ENCODE data around the gene DTX3. TPM values are rescaled to one million over a fixed set of nuclear protein-coding genes. Genes with fewer than 3 reads are reported as not detected.

The DTX3 gene
- total and polyA plus RNA-seq, 10 donors = 13.7 to 30.7 (median 21.6) TPM

DNA sequence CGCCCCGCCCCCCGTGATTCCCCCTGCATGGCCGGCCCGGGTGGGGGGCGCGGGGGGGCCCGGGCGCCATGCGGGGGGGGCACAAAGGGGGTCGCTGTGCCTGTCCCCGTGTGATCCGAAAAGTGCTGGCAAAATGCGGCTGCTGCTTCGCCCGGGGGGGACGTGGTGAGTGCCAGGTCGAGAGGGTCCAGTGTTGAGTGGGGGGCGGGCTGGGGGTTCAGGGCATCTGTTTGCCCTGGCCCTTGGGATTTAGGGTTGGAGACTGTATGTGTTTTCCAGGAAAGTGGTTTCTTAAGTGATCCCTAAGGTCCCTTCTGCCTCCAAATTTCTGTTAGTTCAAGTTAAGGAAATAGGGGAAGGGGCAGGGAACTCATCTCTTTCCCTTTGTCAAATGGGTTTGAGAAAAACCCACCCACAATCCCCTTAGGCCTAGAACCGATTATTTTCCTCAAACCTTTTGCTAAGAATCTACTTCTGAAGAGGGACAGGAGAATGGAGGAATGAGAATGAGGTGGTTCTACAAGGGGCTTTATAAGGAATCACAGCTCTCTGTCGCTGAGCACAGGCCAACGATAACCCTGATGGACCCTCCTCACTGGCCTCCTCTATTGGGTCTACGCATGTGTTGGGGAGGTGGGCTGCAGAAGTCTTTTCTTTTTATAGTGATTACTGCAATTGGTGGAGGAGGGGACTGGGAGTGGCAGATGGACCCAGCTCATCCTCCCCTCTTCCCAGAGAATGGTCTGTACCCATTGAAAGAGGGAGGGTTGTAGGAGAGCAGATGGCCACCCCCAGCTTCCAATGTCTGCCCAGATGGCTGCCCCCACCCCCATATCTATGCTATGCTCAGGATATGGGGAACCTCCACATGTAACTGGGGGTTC, 7.4 kb downstream of the DTX3 start:
- 17 to 36% (median 21%) methylated on average over 10 to 23 of the region's 23 CpGs for WGBS, 5 donors
- Histone ChIP-seq H3K36me3 (peaks cover 0 to 26% (median 0%) of the 10 kb centered on the region in 6 donors), H3K9me3 (no peaks in the 10 kb centered on the region), H3K4me3 (peak overlapping the region; percentile 33 to 80 (median 48)), H3K27ac (peak overlapping the region; percentile 29 to 83 (median 69)), H3K4me1 (peaks cover 13 to 57% (median 45%) of the 10 kb centered on the region in 6 donors), H3K27me3 (replicated peaks in 1 of 7) (peaks cover 0 to 83% (median 35%) of the 10 kb centered on the region in 7 donors)
- TF ChIP-seq POLR2AphosphoS5 (IDR thresholded peaks at IDR 0.05) (no peak), POLR2A (IDR thresholded peaks at IDR 0.05) (no peak)
- TF ChIP-seq, protein P1, sequence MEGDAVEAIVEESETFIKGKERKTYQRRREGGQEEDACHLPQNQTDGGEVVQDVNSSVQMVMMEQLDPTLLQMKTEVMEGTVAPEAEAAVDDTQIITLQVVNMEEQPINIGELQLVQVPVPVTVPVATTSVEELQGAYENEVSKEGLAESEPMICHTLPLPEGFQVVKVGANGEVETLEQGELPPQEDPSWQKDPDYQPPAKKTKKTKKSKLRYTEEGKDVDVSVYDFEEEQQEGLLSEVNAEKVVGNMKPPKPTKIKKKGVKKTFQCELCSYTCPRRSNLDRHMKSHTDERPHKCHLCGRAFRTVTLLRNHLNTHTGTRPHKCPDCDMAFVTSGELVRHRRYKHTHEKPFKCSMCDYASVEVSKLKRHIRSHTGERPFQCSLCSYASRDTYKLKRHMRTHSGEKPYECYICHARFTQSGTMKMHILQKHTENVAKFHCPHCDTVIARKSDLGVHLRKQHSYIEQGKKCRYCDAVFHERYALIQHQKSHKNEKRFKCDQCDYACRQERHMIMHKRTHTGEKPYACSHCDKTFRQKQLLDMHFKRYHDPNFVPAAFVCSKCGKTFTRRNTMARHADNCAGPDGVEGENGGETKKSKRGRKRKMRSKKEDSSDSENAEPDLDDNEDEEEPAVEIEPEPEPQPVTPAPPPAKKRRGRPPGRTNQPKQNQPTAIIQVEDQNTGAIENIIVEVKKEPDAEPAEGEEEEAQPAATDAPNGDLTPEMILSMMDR (IDR thresholded peaks at IDR 0.05 in 8 of 11, conservative IDR thresholded peaks at IDR 0.05 in 3 of 11) = no peak
- intact Hi-C loops (cut with DNase I; ENCODE audit: low total_unique reads) = no loop called here
- no peak for DNase-seq

- WGBS, 5 donors = 81 to 92% (median 90%) methylated on average over 8 to 10 of the region's 10 CpGs
- DNase-seq = no peak
These were observed 8.2 kb downstream of the DTX3 start for GRCh38 chr12:57612711-57613426.

GRCh38 chr12:57613427-57614109, 8.9 kb downstream of the DTX3 start:
- no peak for DNase-seq
- Histone ChIP-seq H3K4me3 (no peak overlapping the region), H3K9me3 (no peaks in the 10 kb centered on the region), H3K36me3 (peaks cover 0 to 18% (median 0%) of the 10 kb centered on the region in 6 donors), H3K27me3 (replicated peaks in 1 of 7) (peaks cover 0 to 94% (median 39%) of the 10 kb centered on the region in 7 donors), H3K27ac (no peak overlapping the region), H3K4me1 (peaks cover 13 to 57% (median 45%) of the 10 kb centered on the region in 6 donors)
- intact Hi-C loops (cut with DNase I; ENCODE audit: low total_unique reads) = no loop called here
- WGBS, 5 donors = 82 to 91% (median 88%) methylated on average over 10 of the region's 10 CpGs
- TF ChIP-seq, protein P1 (IDR thresholded peaks at IDR 0.05 in 8 of 11, conservative IDR thresholded peaks at IDR 0.05 in 3 of 11) = no peak
- TF ChIP-seq POLR2AphosphoS5 (IDR thresholded peaks at IDR 0.05) = no peak
- no peak for TF ChIP-seq POLR2A (IDR thresholded peaks at IDR 0.05)

More at GRCh38 chr12:57612711-57613426, 8.2 kb downstream of the DTX3 start:
- peaks cover 13 to 57% (median 45%) of the 10 kb centered on the region in 6 donors for H3K4me1 ChIP-seq
- H3K9me3 ChIP-seq = no peaks in the 10 kb centered on the region
- no peak overlapping the region for H3K4me3 ChIP-seq
- no peak overlapping the region for H3K27ac ChIP-seq
- peaks cover 0 to 91% (median 39%) of the 10 kb centered on the region in 7 donors for H3K27me3 ChIP-seq (replicated peaks in 1 of 7)
- intact Hi-C loops (cut with DNase I; ENCODE audit: low total_unique reads) = no loop called here
- peaks cover 0 to 21% (median 0%) of the 10 kb centered on the region in 6 donors for H3K36me3 ChIP-seq
- TF ChIP-seq, protein P1 (IDR thresholded peaks at IDR 0.05 in 8 of 11, conservative IDR thresholded peaks at IDR 0.05 in 3 of 11) = no peak
- TF ChIP-seq POLR2AphosphoS5 (IDR thresholded peaks at IDR 0.05) (no peak), POLR2A (IDR thresholded peaks at IDR 0.05) (no peak)
